ENCODE measurements around the gene BRMS1.

BRMS1 gene

DNA sequence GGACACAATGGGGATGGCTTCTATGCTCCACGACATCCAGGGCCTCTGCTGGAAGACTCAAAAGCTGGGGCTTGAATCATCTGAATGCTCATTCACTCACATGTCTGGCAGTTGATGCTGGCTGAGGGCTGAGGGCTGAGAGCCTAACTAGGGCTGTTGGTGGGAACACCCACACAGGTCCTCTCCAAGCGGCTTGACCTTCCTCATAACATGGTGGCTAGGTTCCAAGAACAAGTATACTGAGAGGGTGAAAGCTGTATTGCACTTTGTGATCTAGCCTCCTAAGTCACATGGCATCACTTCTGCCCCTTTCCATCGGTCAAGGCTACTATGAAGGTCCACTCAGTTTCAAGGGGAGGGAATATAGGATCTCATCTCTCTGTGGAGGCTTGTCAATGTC, 45.7 kb downstream of the BRMS1 start:
- TF ChIP-seq, protein P1, sequence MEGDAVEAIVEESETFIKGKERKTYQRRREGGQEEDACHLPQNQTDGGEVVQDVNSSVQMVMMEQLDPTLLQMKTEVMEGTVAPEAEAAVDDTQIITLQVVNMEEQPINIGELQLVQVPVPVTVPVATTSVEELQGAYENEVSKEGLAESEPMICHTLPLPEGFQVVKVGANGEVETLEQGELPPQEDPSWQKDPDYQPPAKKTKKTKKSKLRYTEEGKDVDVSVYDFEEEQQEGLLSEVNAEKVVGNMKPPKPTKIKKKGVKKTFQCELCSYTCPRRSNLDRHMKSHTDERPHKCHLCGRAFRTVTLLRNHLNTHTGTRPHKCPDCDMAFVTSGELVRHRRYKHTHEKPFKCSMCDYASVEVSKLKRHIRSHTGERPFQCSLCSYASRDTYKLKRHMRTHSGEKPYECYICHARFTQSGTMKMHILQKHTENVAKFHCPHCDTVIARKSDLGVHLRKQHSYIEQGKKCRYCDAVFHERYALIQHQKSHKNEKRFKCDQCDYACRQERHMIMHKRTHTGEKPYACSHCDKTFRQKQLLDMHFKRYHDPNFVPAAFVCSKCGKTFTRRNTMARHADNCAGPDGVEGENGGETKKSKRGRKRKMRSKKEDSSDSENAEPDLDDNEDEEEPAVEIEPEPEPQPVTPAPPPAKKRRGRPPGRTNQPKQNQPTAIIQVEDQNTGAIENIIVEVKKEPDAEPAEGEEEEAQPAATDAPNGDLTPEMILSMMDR (IDR thresholded peaks at IDR 0.05; ENCODE audit: low read length) = no peak
- TF ChIP-seq EZH2 (IDR thresholded peaks at IDR 0.05; ENCODE audit: borderline replicate concordance, low read length) = no peak
- Histone ChIP-seq H3K27me3 (ENCODE audit: insufficient read depth, low read length) (peaks cover 8% of the 10 kb centered on the region; the same call in 1 of the 2 replicates), H3F3A (ENCODE audit: insufficient read depth, low read length) (no peaks in the 10 kb centered on the region), H3K27ac (ENCODE audit: low read depth, low read length, poor library complexity, severe bottlenecking) (no peak overlapping the region), H3K4me3 (ENCODE audit: low read depth, low read length, poor library complexity, severe bottlenecking) (no peak overlapping the region), H4K20me1 (ENCODE audit: insufficient read depth, low read length) (no peaks in the 10 kb centered on the region), H3K9ac (ENCODE audit: low read length) (no peak overlapping the region), H3K79me2 (ENCODE audit: insufficient read depth, low read length) (no peaks in the 10 kb centered on the region), H2AFZ (ENCODE audit: low read length) (no peak overlapping the region), H3K9me3 (ENCODE audit: low read length) (no peaks in the 10 kb centered on the region), H3K4me1 (ENCODE audit: insufficient read depth, low read length, severe bottlenecking) (no peaks in the 10 kb centered on the region), H3K4me2 (ENCODE audit: low read length) (no peak overlapping the region), H3K36me3 (ENCODE audit: insufficient read depth, low read length) (no peaks in the 10 kb centered on the region), H3K9me2 (ENCODE audit: low read depth, low read length) (no peaks in the 10 kb centered on the region)

DNA sequence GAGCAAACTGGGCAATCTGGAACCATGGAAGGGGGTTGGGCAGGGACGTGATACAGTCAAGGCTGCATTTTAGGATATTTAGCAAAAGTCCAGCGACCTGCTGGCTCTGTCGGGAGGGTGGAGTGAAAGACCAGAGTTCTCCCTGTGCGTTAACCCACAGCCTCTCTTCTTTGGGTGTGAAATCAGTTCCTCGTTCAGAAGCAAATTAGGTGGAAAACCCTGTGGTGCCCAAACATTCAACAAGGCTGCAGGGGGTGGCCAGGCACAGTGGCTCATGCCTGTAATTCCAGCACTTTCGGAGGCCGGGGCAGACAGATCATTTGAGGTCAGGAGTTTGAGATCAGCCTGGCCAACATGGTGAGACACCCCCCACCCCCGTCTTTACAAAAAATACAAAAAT, 47.3 kb downstream of the BRMS1 start:
- no peak overlapping the region for H3K27ac ChIP-seq (ENCODE audit: low read depth, low read length, poor library complexity, severe bottlenecking)
- no peaks in the 10 kb centered on the region for H3K9me2 ChIP-seq (ENCODE audit: low read depth, low read length)
- no peak overlapping the region for H2AFZ ChIP-seq (ENCODE audit: low read length)
- H3K27me3 ChIP-seq (ENCODE audit: insufficient read depth, low read length) = peaks cover 6% of the 10 kb centered on the region; the same call in 1 of the 2 replicates
- H3K4me2 ChIP-seq (ENCODE audit: low read length) = no peak overlapping the region
- H3K9ac ChIP-seq (ENCODE audit: low read length) = no peak overlapping the region
- H3K36me3 ChIP-seq (ENCODE audit: insufficient read depth, low read length) = no peaks in the 10 kb centered on the region
- no peak overlapping the region for H3K4me3 ChIP-seq (ENCODE audit: low read depth, low read length, poor library complexity, severe bottlenecking)
- TF ChIP-seq EZH2 (IDR thresholded peaks at IDR 0.05; ENCODE audit: borderline replicate concordance, low read length) = no peak
- TF ChIP-seq, protein P1 (IDR thresholded peaks at IDR 0.05; ENCODE audit: low read length) = no peak
- H4K20me1 ChIP-seq (ENCODE audit: insufficient read depth, low read length) = no peaks in the 10 kb centered on the region
- no peaks in the 10 kb centered on the region for H3K79me2 ChIP-seq (ENCODE audit: insufficient read depth, low read length)
- no peaks in the 10 kb centered on the region for H3F3A ChIP-seq (ENCODE audit: insufficient read depth, low read length)
- H3K4me1 ChIP-seq (ENCODE audit: insufficient read depth, low read length, severe bottlenecking) = no peaks in the 10 kb centered on the region
- no peaks in the 10 kb centered on the region for H3K9me3 ChIP-seq (ENCODE audit: low read length)

DNA sequence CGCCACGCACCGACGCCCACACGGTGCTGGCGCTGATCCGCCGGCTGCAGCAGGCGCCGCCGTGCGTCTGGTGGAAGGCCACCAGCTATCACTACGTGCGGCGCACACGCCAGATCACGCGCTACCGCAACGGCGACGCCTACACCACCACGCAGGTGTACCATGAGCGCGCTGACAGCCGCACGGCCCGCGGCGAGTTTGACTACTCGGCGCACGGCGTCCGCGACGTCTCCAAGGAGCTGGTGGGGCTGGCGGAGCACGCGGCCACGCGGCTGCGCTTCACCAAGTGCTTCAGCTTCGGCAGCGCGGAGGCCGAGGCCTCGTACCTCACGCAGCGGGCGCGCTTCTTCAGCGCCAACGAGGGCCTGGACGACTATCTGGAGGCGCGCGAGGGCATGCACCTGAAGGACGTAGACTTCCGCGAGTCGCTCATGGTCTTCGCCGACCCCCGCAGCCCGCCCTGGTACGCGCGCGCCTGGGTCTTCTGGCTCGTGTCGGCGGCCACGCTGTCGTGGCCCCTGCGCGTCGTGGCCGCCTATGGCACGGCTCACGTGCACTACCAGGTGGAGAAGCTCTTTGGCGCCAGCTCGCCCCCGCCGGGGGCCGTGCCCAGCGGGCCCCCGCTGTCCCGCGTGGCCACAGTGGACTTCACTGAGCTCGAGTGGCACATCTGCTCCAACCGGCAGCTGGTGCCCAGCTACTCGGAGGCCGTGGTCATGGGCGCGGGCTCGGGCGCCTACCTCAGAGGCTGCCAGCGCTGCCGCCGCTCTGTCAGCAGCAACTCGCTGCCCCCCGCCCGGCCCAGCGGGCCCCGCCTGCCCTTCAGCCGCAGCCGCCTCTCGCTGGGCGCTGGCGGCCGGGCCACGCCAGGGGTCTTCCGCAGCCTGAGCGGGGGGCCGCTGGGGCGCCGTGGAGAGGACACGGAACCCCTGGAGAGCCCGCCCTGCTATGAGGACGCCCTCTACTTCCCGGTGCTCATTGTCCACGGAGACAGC, 50.0 kb downstream of the BRMS1 start:
- Histone ChIP-seq H3K9ac (ENCODE audit: low read length) (no peak overlapping the region), H3K9me3 (ENCODE audit: low read length) (no peaks in the 10 kb centered on the region), H3K4me1 (ENCODE audit: insufficient read depth, low read length, severe bottlenecking) (peaks cover 4% of the 10 kb centered on the region), H2AFZ (ENCODE audit: low read length) (no peak overlapping the region), H3K27me3 (ENCODE audit: insufficient read depth, low read length) (peaks cover 4% of the 10 kb centered on the region; the same call in 1 of the 2 replicates), H3F3A (ENCODE audit: insufficient read depth, low read length) (no peaks in the 10 kb centered on the region), H3K79me2 (ENCODE audit: insufficient read depth, low read length) (no peaks in the 10 kb centered on the region), H3K9me2 (ENCODE audit: low read depth, low read length) (no peaks in the 10 kb centered on the region), H3K4me2 (ENCODE audit: low read length) (no peak overlapping the region), H4K20me1 (ENCODE audit: insufficient read depth, low read length) (no peaks in the 10 kb centered on the region), H3K27ac (ENCODE audit: low read depth, low read length, poor library complexity, severe bottlenecking) (no peak overlapping the region), H3K4me3 (ENCODE audit: low read depth, low read length, poor library complexity, severe bottlenecking) (no peak overlapping the region), H3K36me3 (ENCODE audit: insufficient read depth, low read length) (no peaks in the 10 kb centered on the region)
- TF ChIP-seq, protein P1 (IDR thresholded peaks at IDR 0.05; ENCODE audit: low read length) = no peak
- no peak for TF ChIP-seq EZH2 (IDR thresholded peaks at IDR 0.05; ENCODE audit: borderline replicate concordance, low read length)
